Heart right ventricle (tissue), 12 donors: Measurements from ENCODE around the gene CMSS1. TPM values are rescaled to one million over a fixed set of nuclear protein-coding genes. Genes with fewer than 3 reads are reported as not detected.

Experiments
- microRNA-seq, 2 donors: library from miRNA; unstranded; fragments of <30 nt; microRNA quantifications; one replicate each; pipeline ENCODE4 v1.2.0, GENCODE V29; 2021
- polyA plus RNA-seq, 2 donors: library from polyadenylated mRNA; stranded (reverse); fragments of 200-250 nt; gene quantifications; one replicate each; pipeline ENCODE4 v1.2.3, GENCODE V29; 2013
- total RNA-seq, 10 donors: library from RNA; stranded (reverse); fragmentation: NEBNext Ultra II Directional in 3 of 10; extraction: Animal tissue kit (Norgen Biotek cat#: 25700) in 3 of 10; gene quantifications; one replicate each; pipeline versions ENCODE4 v1.2.1 to v1.2.4, GENCODE V29; 2021 to 2023
- donor health status: ischemic (EF 13 %, LVEDD 7.1; RV severe dilation, severe dysfunction).
- donor health status: healthy with polysubstance abuse.
- donor health status: DM: no; HTN: yes; CAD: no.
- donor health status: DM: no; HTN: no; CAD: no.
- donor health status: ischemic (EF 25% LVEDD 6.9; RV normal size, moderate dysfunction).
- donor health status: ischemic (EF 25% LVEDD 5.7; RV mildly dilated, moderate dysfunction).
- donor health status: healthy.
- donor health status: nonischemic (EF 11% LVEDD 7.7; RV severe dilation, severe dysfunction).
- donor health status: DM: yes; HTN: yes; CAD: no.
- donor health status: PGD.
- donor health status: ischemic (EF 29% LVEDD 5.4; RV normal size, mild dysfunction).
- donor health status: nonischemic (EF 23%, LVEDD 6.1; RV moderate dilation, normal function).

Gene CMSS1
- total and polyA plus RNA-seq, 12 donors: 24.6 to 45.4 (median 34.6) TPM

Small RNAs within 50 kb of the gene (microRNA-seq; reads per million reads assigned to microRNA genes)
- 0 reads per million in 2 donors for gene MIR3921

Other genes starting within 250 kb of the CMSS1 start
- 10 to 100 TPM in 9 of 10 donors, 1 to 10 TPM in 1; 7.5 to 32.2 (median 15.1) TPM for gene COL8A1, start 179.3 kb upstream of the CMSS1 start, total RNA-seq
- 1 to 10 TPM; 7.9 to 8.3 TPM for gene COL8A1, start 179.3 kb upstream of the CMSS1 start, polyA plus RNA-seq